Astrocyte (in vitro differentiated cells and primary cell): ENCODE data around the gene MARK2.

Experiments
- EZH2 ChIP-seq: IDR thresholded peaks from 2 replicates; pipeline ENCODE4 v1.6.1; 2012; ENCODE audit warnings: mild to moderate bottlenecking, low read length, inconsistent platforms; ENCODE audit not compliant: insufficient read depth
- TF ChIP-seq, protein P1 (sequence below): IDR thresholded peaks from 2 replicates; pipeline ENCODE4 v1.5.1; 2011; ENCODE audit warnings: low read depth, mild to moderate bottlenecking, inconsistent platforms, low read length, moderate library complexity; ENCODE audit not compliant: insufficient read depth

DNA sequence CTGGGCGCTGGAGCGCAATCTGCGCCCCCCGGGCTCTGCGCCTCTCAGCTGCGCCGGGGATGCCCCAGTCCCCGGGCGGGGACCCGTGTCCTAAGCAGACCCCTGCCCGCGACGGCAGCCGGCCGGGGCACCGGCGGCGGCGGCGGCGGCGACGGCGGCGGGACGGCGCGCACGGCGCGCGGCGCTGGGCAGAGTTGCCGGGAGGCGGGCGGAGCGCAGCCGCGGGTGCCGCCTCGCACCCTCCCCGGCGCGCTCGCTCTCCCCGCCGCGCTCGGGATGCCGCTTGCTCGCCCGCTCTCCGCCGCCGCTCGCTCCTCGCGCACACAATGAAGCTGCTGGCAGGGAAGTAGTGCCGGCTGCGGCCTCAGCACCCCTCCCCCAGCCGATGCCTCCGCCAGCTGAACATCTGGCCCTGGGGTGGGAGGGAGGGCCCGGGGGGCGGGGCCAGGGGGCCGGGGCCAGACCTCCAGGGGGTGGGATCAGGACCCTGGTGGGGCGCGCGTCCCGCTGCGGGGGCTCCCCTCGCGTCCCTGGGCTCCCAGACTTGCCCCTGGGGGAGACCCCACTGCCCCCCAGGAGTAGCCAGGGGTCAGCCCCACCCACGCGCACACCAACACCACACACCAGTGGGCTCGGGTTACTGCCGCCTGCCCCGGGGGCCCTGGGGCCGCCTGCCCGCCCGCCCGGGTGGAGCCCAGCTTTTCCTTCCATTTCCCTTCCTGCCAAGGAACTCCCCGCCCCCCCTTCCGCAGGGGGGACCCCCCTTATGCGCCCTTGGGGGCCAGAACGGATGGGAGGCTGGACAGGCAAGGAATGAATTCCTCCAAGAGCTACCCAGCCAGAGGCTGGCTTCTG lies 78.2 kb downstream of the MARK2 start, which contains the start of gene RCOR2:
- TF ChIP-seq, protein P1, sequence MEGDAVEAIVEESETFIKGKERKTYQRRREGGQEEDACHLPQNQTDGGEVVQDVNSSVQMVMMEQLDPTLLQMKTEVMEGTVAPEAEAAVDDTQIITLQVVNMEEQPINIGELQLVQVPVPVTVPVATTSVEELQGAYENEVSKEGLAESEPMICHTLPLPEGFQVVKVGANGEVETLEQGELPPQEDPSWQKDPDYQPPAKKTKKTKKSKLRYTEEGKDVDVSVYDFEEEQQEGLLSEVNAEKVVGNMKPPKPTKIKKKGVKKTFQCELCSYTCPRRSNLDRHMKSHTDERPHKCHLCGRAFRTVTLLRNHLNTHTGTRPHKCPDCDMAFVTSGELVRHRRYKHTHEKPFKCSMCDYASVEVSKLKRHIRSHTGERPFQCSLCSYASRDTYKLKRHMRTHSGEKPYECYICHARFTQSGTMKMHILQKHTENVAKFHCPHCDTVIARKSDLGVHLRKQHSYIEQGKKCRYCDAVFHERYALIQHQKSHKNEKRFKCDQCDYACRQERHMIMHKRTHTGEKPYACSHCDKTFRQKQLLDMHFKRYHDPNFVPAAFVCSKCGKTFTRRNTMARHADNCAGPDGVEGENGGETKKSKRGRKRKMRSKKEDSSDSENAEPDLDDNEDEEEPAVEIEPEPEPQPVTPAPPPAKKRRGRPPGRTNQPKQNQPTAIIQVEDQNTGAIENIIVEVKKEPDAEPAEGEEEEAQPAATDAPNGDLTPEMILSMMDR, result no peak
- no peak for TF ChIP-seq EZH2
